GM18517 (cell line): ENCODE data around the gene PARD3B.

ENCODE experiments used
- ATAC-seq: cut with Tn5 transposase; IDR thresholded peaks from one replicate; pipeline ENCODE4 v1.9.1; 2021; ENCODE audit warnings: mild to moderate bottlenecking, moderate library complexity; ENCODE audit not compliant: unreplicated experiment

The PARD3B gene

DNA sequence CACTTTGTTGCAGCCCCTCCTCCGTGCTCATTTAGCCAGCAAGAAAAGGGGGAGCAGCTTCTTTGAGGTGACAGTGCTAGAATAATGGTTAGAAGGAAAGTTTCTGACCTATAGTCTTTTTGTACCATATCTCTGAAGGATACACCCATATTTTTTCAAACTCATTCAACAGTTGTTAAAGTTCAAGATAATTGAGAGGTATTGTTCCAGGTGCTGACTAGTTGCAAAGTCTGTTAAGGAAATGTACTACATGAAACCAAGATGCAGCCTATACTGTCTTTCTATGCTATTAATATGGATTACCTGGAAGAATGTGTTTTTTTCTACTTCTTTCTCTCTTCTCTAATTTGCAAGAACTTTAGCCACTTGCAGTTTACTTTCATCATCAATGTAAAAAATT, 495.0 kb downstream of the PARD3B start:
- ATAC-seq: no peak

DNA sequence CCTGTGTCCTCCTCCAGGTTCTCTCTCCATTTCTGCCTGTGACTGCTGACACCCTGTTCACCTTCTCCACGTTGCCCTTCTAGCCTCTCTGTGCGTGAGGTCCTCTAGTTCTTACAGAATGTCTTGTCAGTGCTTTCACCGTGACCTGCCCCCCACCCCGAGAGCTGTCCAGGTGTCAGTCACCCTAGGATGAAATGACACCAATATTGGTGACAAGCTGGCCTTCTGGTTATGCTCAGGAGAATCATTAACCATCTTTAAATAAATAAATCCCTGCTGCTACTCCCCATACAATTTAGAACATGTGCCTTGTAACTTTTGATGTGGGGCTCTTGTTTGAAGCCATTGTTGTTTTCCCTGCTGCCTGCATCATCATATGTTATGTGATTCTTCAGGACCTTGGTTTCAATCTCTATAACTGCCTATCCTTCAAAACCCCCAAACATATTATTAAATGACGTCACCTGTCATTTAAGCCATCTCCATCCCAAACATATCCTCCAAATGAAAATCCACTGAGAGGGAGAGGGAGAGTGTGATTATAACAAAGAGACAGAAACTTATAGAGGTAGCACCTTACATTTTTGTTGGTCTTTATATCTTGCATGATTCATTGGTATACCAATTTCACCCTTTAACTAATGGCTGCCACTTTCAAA, 496.3 kb downstream of the PARD3B start:
- ATAC-seq: no peak

DNA sequence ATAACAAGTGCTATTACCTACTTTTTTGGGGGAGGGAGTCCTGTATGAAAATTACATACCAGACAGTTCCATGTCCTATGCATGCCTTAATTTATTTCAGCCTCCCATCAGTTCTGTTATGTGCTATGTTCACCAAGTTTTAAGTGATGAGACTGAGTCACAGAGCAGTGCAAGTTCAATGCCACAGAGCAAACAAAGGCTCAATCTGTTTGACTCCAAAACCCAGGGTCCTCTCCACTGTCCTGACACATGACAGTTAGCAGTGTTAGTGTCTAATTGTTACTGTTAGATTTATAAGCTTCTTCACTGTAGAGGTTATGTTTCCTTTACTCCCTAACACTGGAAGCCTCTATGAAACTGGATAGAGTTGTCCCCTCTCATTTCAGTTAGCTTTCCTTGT, 498.0 kb downstream of the PARD3B start:
- no peak for ATAC-seq

DNA sequence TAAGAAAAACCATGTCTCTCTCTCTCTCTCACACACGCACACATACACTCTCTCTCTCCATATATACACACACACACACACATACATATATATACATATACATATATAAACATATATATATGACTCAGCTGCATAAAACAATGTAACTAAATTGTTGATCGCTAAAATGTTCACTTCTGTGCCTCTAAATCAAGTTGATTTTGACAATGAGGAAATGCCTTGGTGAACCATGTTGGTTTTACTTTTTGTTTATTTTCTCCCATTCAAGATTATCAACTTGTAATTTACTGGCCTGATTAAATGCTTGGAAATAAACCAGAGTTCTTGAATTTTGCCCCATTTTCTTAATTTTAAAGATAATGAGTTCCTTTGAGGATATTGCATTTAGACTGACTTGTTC, 500.4 kb downstream of the PARD3B start:
- ATAC-seq: no peak

DNA sequence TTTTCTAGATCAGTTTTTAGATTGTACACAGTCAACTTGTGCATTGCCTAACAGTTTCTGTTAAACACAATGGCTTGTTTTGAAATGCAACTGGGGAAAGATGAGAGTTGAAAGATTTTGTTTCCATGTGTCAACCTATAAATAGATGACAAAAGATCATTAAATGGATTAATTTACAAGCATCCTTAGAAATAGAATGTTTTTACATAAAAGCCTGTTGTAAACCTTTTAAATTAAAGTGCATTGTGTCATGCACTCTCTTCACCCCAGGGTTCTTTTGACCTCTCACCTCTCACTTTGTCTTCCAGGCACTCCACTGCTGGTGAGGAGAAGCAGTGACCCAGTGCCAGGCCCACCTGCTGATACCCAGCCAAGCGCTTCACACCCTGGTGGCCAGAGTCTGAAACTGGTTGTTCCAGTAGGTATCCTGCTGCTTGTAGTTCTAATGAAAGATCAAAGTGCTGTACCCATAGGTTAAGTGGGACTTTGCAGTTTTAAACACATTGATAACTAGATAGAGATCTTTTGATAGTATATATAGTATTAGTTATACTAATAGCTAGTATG, 502.1 kb downstream of the PARD3B start:
- no peak for ATAC-seq

DNA sequence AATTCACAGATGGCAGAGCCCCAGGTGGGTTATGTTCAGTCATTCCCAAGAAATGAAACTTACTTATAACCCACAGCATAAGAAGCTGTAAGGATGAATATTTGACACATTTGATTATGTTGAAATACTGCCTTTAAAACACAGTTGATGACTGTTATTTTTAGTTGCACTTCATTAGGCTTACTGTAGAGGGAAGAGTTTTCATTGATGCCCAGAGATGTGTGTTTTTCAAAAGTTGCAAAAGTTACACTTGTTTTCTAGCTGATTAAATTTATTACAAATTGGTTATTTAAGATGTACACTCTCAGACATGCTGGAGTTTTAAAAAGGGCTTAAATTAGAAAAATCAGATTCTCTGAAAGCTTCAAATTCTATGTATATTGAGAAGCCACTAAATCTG, 506.1 kb downstream of the PARD3B start:
- ATAC-seq: no peak

DNA sequence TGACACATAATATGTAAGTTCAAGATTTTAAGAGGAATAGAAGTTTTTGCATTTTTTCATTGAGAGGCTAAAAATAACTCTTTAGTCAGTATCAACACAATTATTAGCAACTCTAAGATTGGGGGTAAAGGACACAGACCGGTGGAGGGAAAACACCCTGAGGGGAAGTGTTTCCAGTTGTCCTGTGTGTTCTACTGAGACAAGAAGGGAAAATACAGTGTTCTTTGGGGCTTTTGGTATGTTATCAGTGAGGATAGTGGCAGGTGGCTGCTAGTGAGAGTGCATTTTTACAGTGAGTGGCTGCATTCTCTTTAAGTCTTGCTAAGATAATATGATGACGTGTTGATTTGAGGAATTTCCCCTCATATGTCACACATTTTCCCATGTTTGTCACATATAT, 507.5 kb downstream of the PARD3B start:
- ATAC-seq: no peak

DNA sequence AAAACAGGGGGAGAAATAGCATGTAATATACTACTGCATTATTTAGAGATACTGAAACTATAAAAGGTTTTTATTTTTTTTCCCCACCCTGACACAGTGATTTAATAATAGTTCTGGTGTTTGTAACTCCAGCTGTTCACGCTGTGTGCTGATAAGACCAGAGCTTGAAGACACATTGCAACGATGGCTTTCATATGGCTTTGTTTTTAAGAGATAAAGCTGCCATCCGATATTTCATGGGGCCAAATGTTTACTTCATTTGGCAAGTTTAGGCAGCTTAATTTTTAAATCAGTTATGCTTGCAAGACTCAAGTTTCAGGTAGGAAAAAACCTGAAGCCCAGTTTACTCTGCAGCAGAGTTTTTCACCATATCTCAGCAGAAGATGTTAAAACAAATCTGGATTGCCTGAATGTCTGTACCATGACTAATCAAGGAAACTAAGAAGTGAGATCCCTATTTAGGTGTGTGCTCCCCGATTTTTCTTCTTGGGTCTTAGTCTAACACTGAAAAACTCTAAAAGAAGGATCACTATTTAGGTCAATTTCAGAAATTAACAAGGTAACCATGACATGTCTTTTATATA, 508.6 kb downstream of the PARD3B start:
- no peak for ATAC-seq

DNA sequence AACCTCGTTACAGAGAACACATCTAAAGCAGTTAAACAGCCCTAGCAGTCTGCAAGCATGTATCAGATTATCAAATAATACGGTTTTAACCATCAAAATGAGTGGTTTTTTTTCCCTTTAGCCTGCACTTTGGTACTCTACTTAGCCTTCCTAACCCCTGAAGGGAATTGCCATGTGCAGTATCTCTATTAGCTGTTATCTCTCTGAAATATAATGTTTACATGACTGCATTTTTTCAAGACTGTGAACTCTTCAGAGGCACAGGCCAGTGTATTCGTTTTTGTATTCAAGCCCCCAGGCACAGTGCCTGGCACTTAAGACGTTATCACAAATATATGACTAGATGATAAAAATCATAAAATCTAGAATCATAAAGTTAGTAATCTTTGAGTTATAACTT, 509.5 kb downstream of the PARD3B start:
- no peak for ATAC-seq

DNA sequence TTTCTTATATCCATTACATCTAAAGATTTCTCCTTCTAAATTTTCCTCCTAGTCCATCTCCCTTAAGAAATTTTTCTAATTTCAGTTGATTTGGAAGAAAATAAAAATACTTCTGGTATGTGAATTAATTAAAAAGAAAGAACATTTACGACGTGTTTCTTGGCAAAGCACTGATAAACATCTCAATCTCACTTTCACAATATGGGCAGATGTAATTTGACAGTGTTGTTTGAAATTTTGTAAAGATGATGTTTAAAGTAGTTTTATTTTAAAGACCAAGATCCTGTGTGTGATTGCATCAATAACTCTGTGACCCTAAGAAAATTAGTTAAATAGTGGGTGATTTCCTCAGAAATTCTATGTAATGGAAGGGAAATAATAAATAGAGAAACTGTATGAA, 510.0 kb downstream of the PARD3B start:
- ATAC-seq: no peak

DNA sequence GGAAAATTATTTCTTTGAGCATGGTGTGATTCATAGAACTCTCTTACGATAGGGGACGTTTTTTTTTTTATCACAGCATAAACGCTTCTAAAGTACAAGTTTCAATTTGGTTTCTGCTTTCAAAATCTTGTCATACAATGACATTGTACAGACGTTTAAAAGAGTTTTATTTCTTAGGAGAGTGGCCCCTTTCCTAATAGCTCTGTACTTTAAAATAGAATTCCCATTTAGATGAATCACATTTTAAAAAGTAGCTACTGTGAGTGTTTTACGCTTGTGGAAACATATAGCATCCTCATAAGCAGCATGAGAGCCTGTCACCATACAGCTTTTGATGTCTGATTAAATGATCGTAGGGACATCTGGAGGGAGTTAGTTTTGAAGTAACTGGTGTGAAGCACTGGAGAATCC, 510.9 kb downstream of the PARD3B start:
- no peak for ATAC-seq

DNA sequence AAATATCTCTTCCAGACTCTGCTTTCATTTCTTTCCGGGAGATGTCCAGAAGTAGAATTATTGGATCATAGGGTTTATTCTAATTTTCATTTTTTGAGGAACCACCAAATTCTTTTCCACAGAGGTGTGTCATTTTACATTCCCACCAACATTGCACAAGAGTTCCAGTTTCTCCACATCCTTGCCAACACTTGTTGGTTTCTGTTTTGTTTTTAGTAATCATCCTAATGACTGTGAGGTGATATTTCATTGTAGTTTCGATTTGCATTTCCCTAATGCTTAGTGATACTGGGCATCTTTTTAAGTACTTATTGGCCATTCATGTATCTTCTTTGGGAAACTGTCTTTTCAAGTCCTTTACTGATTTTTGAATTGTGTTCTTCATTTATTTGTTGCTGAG, 513.1 kb downstream of the PARD3B start:
- ATAC-seq: no peak

DNA sequence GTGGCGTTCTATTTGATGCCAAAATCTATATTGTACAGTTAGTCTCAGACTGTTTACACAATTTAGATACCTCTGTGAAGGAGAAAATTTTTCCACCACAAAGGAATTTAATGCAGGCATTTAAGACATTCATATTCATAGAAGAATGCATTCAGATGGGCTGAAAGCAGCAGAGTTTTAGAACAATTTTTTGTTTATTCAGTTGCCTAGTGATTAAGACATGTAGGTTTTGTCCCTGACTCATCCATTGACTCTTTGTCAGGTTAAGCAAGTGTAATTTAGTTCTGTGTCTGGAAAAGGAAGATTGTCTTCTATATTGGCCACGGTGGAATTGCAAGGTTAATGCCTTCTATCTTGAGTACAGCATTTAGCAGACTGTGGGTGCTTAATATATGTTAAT, 515.0 kb downstream of the PARD3B start:
- no peak for ATAC-seq

DNA sequence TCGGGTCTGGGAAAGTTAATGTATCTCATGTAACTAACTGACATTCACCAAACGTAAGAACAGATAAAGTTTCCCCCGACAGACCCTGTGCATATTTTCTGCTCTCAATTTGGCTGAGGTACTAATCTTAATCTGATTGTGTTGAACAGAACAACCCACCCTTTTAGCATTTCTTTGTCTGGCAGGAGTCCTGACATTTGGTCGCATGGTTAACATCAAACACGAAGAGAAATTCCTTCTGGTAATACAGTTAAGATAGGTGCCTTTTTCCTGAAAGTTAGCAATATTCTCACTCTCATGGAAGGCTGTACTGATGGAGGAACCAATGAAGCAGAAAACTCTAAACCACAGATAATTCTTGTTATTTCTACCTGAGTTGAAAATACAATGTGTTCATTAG, 520.8 kb downstream of the PARD3B start:
- no peak for ATAC-seq

DNA sequence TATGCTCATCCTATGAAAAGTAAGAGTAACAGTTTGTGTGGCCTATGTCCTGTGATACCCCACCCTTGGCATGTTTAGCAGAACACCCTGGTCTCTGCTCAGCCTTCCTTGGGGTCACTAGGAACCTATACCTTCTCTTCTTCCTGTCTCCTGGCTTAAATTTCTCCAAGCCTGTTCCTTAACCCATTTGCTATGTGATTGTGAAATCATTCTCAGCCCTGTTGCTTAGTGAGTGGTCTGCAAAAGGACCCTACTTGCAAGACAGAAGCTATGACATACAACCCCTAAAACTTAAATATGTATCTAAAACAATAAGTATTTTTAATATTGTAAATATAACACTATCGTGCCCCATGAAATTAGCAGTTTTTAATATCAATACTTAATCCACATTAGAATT, 524.7 kb downstream of the PARD3B start:
- ATAC-seq: no peak

DNA sequence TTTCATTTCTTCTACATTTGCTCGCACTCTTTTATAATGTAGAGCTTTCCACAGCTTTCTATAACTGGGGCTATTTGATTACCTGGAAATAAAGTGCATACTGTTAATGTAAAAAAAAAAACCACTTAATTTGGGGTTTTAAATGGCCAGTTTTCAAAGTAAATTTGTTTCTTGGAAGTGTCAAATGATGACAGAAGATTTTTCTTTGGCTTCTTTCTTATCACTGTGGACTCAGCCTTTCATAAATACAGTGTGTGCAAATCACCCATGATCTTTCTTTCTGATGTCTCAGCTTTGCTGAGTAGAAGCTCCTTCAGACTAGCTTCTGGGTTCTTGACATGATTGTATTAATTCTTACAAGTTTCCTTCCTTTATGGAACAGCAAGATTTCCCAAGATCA, 525.6 kb downstream of the PARD3B start:
- ATAC-seq: no peak

DNA sequence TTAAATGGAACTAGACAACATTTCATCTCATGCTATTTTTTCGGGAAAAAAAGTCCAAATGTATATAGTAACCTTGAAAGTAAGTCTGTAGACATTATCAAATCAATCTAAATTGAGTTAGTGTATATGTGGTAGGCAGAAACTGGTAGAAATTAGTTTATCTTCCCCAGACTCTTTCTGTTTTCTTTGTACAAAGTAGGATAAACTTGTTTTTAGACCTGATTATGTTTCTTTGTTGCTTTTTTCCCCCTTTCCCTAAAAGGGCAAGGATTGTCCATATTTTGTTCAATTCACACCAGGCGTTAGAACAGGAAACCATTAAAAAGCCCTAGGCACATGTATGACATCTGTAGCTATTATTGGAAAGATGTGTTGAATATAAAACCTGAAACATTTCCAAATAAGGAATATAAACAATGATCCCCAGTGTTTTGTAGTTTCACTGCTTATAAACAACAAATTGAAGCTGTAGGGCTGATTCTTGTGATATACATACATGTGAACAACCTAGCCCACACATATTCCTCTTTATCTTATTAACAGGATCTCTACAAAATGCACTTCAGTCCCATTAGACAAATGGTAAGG, 528.3 kb downstream of the PARD3B start:
- no peak for ATAC-seq

DNA sequence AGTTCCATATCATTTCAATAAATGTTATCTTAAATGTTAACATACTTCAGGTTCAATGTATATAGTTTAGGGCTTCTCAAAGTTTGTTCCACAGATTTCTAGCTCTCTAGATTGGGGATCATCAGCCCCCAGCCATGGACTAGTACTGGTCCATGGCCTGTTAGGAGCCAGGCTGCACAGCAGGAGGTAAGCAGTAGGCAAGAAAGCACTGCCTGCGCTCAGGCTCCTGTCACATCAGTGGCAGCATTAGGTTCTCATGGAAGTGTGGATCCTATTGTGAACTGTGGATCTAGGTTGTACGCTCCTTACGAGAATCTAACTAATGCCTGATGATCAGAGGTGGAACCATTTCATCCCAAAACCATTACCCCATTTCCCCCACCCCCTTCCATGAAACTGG, 531.1 kb downstream of the PARD3B start:
- no peak for ATAC-seq

DNA sequence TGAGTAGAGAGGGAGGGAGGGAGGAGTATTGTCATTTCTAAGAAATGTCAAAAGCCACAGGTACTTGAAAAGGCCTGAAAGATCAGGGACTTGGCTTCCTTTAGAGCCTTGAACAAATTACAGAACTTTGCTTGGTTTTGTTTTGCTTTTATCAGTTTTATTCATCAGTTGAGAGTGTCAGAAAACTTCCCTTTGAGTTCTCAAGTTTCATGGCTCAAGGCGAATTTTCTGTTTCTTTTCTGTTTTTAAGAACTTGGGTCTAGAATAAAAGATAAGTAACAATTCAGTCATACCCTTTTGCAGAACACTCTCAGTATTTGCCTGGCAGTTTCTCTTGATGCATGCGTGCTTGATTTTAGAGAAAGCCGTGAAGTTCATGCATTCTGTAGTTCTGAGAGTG, 531.9 kb downstream of the PARD3B start:
- ATAC-seq: no peak

DNA sequence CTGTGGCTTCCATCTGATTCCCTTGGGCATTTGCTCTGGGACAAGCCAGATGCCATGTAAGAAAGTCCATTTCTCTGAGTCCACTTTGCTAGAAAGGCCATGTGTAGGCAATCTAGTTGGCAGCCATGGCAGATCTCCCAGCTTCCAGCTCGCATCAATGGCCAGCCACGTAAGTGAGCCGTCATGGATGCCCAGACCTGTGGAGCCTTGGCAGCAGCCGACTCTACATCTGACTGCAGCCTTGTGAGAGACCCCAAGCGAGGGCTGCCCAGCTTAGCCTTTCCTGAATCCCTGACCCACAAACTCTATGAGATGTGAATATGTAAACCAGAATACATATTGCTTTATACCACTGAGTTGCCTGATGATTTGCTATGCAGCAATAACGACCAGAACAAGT, 533.5 kb downstream of the PARD3B start:
- ATAC-seq: no peak

DNA sequence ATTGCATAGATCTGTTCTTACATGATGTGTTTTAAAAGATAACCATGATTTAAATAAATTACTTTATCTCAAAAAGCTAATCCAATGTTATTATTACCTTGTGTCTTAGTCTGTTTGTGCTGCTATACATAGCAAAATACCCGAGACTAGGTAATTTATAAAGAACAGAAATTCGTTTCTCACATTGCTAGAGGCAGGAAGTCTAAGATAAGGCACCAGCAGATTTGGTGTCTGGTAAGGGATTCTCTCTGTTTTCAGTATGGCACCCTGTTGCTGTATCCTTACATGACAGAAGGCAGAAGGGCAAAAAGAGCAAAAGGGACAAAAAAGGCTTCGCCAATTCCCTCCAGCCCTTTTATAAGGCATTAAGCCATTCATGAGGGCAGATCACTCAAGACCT, 533.9 kb downstream of the PARD3B start:
- no peak for ATAC-seq

DNA sequence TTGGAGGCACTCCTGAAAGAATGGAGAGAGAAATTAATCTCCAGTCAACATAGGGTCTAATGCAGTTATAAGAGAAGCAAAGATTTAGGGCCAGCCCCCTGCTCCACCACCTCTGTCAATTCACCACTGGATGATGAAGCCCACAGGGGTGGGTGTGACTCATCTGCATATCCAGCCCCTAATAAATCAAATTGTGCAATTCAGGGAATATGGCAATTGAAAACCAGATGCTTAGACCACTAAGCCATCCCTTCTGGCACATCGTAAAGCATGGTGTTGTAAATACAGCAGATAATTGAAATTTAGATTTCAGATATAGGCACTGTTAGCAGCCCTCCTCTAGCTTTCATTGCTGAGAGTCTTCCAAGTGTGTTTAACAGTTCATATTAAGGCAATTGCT, 541.4 kb downstream of the PARD3B start:
- no peak for ATAC-seq
